CMK (cell line): ENCODE data around the gene MYCBP2.
"Not testable (repeated sequence)": the region's sequence is repeated elsewhere in the genome, so short reads cannot be mapped to it uniquely, and the experiment has no call there.

Source experiments
- DNase-seq: peaks from one replicate; pipeline ENCODE4 v3.0.0-alpha.2; 2010; ENCODE audit warnings: low read depth

Gene MYCBP2

GRCh38 chr13:77207943-77208342, 119.0 kb downstream of the MYCBP2 start:
- peak; percentile 52 for DNase-seq

DNA sequence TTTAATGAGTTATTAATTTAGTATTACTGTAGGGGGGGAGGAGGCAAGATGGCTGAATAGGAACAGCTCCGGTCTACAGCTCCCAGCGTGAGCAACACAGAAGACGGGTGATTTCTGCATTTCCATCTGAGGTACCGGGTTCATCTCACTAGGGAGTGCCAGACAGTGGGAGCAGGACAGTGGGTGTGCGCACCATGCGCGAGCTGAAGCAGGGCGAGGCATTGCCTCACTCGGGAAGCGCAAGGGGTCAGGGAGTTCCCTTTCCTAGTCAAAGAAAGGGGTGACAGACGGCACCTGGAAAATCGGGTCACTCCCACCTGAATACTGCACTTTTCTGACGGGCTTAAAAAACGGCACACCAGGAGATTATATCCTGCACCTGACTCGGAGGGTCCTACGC, 127.9 kb downstream of the MYCBP2 start:
- not testable (repeated sequence) for DNase-seq

DNA sequence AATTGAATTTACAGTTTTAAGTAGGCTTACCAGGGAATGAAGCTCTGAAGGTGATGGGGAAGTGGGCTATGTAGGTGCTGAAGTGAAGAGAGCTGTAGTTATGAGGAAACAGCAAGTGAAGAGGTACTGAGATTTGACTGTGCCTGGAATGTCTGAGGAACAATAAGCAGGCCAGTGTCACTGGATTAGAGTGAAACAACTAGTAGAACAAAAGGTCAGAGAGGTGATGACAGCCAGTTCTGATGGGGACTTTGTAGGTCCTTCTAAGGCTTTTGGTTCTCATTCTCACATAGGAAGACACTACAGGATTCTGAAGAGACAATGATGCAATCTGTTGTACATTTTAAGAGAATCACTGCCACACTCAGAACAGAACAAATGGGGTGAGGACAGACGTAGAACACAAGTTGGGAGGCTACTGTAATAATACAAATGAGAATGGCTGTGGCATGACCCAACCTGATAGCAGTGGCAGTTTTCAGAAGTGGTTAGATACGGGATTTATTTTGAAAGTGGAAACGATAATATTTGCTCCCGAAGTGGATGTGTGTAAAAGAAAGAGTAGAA, 130.8 kb downstream of the MYCBP2 start:
- no peak for DNase-seq

- no peak for DNase-seq
Observed at GRCh38 chr13:77190349-77190958, 136.4 kb downstream of the MYCBP2 start.

- no peak for DNase-seq
Observed at GRCh38 chr13:77185721-77186120, 141.2 kb downstream of the MYCBP2 start.

GRCh38 chr13:77184455-77184854, 142.4 kb downstream of the MYCBP2 start:
- DNase-seq = no peak

- no peak for DNase-seq
Observed at GRCh38 chr13:77180011-77180410, 146.9 kb downstream of the MYCBP2 start.

- DNase-seq = no peak
Observed at GRCh38 chr13:77177646-77178045, 149.2 kb downstream of the MYCBP2 start.

- DNase-seq = no peak
Observed at GRCh38 chr13:77176350-77176749, 150.5 kb downstream of the MYCBP2 start.

- DNase-seq = no peak
Observed at GRCh38 chr13:77172650-77173049, 154.2 kb downstream of the MYCBP2 start.

- no peak for DNase-seq
Observed at GRCh38 chr13:77171451-77171850, 155.4 kb downstream of the MYCBP2 start.

DNA sequence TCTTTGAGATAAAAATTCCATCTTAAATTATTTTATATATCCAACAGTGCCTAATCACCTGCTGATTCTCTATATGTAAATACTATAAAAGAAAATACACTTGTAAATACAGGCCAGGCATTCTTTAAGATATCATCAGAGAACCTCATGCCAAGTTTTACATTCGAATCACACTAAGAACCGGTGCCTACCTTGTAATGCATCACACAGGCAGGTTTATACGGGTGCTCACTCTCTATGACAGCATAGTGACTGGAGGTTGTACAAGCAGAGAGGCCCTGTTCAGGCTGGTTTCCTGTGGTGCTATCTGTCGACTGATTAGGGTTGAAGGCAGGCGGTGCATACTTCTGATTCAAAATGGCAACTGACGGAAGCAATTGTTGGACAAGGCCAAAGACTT, 158.7 kb downstream of the MYCBP2 start:
- DNase-seq = no peak

- no peak for DNase-seq
Observed at GRCh38 chr13:77150651-77151050, 176.2 kb downstream of the MYCBP2 start.

- DNase-seq = no peak
Observed at GRCh38 chr13:77143431-77143830, 183.5 kb downstream of the MYCBP2 start.

DNA sequence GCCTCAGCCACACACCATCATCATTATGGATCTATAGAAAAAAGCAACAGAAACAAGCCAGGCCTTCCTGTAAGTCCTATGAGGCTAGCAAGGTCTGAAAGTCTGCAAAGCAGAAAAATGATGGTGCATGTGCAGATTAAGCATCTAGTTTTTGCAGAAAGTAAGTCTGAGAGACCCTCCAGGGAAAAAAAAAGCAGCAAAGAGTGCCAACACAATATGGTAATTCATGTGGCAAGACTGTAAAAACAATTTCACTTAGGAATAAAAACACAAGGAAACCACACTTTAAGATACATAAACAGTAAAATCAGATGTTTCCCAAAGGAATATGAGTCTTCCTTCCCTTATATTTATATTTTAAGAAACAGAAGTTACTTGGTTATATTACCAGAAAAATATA, 187.6 kb downstream of the MYCBP2 start:
- DNase-seq = no peak

DNA sequence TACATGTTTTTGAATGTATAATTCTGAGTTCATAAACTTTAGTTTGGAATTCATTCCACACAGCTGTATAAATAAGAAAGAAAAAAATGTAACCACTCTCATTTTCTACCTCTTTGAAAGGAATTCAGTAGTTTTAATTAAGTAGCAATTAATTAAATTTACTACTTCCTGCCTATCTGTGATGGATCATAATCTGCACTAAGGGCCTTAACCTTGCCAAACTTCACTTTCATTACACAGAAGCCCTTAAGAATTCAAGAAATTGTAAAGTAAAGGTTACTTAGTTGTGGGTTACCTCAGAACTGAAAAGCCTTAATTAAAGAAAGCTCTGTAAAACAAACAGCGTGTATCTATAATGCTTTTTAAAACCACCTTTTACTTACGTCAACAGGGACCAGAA, 188.1 kb downstream of the MYCBP2 start:
- no peak for DNase-seq

DNA sequence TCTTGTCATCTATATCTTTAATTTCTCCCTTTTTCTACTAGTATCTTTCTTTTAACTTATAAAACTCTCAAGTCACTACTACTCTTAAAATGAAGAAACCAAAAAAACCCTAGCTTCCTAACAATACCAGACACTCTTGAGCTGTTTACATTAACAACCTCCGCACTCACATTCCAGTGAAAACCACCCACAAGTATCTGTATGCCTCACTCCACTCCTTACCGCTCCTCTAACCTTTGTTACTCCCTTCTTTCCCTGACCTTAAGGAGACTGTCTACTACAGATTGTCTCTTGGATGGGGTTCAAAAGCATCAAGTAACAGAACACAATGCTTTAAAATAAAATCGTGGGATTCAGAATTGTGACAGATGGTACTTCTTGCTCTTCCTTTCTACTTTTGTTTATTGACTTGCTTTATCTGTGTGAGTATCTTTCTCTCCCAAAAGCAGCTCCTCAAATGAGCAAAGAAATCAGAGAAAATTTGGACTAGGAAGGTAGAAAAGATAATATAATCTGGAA, 189.9 kb downstream of the MYCBP2 start:
- DNase-seq = no peak

DNA sequence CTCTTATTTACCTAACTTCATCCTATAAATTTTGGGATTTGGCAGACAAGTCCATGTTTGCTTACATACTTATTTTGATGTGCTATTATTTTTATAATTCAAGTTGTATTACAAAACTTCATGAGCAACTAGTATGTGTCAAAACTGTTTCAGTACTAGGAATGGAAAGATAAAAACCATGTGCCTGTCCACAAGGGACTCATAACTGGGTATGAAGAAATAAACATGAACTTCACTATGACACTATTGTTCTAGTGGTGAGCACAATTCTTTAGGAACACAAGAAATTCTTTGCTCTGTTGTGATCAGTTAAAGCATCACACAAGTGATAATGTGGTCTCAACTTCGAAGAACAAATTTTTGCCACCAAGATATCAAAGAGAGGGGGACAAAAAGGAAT, 202.5 kb downstream of the MYCBP2 start:
- no peak for DNase-seq

DNA sequence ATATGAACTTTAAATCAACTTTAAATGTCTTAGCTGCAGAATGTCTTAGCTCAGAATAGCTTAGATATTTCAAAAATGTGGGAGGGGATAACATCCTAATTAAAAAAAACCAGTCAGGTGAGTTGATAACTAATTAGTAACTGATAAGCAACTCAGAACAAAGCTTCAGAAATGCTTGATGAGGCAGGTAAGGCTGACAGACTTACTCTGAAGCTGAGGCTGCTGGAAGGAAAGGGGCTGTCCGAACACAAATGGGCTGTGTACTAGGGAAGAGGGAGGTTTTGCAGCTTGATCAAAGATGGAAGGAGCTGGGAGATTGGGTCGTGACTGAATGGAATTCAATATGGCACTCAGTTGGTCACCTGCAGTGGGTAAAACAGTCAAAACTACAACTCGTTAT, 208.8 kb downstream of the MYCBP2 start:
- DNase-seq = no peak

GRCh38 chr13:77114271-77114670, 212.6 kb downstream of the MYCBP2 start:
- no peak for DNase-seq

DNA sequence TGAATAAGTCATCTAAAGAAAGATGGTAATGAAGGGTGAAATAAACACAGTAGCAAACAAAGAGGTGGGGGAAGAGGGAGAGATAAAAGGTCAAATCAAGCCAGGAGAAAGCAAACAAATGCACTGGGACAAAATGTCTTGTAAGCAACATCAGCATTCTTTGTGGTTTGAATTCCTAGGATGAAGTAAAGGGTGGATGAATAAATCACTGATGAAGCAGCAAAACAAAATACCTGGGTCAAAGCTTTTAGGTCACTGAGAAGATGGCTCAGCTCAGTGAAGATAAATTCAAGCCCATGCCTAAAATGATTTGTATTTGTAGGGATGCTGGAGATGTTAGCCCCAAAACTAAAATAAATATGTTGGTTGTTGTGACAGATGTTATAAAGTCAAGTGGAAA, 213.4 kb downstream of the MYCBP2 start:
- DNase-seq = no peak

DNA sequence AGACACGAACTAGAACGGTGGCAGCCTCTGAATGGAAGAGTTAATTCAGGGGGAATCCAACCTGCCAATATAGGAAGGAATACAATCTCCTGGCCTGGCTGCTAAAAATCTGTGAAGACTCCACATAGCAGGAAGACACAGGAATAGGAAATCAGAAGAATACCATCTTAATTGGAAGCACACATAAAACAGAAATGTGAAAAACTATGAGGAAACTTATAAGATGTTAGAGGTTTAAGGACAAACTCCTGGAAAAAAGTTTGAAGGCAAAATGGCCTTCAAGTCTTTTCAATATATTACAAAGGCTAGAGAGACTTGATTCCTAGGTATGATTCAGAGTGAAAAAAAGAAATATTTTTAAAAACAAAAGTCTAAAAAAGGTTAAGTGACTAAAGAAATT, 221.8 kb downstream of the MYCBP2 start:
- no peak for DNase-seq

- DNase-seq = no peak
Observed at GRCh38 chr13:77099415-77099814, 227.5 kb downstream of the MYCBP2 start.

GRCh38 chr13:77095288-77095687, 231.6 kb downstream of the MYCBP2 start:
- no peak for DNase-seq
